ENCODE data around the gene MYMX.

Gene MYMX

DNA sequence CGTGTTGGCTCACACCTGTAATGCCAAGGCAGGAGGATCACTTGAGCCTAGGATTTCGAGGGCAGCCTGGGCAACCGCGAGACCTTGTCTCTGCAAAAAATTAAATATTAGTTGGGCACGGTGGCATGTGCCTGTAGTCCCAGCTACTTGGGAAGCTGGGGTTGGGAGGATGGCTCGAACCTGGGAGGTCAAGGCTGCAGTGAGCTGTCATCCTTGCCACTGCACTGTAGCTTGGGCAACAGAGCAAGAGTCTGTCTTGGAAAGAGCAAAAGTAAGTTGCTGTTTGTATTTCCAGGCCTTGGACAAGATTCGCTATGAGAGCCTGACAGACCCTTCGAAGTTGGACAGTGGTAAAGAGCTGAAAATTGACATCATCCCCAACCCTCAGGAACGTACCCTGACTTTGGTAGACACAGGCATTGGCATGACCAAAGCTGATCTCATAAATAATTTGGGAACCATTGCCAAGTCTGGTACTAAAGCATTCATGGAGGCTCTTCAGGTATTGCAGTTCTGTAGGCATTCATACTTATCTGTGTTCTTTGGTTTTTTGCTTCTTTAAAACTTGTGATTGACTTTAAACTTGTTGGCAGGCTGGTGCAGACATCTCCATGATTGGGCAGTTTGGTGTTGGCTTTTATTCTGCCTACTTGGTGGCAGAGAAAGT lies 32.5 kb downstream of the MYMX start:
- TF ChIP-seq, protein P1, sequence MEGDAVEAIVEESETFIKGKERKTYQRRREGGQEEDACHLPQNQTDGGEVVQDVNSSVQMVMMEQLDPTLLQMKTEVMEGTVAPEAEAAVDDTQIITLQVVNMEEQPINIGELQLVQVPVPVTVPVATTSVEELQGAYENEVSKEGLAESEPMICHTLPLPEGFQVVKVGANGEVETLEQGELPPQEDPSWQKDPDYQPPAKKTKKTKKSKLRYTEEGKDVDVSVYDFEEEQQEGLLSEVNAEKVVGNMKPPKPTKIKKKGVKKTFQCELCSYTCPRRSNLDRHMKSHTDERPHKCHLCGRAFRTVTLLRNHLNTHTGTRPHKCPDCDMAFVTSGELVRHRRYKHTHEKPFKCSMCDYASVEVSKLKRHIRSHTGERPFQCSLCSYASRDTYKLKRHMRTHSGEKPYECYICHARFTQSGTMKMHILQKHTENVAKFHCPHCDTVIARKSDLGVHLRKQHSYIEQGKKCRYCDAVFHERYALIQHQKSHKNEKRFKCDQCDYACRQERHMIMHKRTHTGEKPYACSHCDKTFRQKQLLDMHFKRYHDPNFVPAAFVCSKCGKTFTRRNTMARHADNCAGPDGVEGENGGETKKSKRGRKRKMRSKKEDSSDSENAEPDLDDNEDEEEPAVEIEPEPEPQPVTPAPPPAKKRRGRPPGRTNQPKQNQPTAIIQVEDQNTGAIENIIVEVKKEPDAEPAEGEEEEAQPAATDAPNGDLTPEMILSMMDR (IDR thresholded peaks at IDR 0.05; ENCODE audit: low read depth, low read length), result no peak
- peak overlapping the region; percentile 82 to 90 for H3K4me3 ChIP-seq (replicated peaks in 1 of 2; ENCODE audit: low read depth in 2 of 2, low read length in 2 of 2)
- no peak for DNase-seq (ENCODE audit: low read depth in 2 of 2)

DNA sequence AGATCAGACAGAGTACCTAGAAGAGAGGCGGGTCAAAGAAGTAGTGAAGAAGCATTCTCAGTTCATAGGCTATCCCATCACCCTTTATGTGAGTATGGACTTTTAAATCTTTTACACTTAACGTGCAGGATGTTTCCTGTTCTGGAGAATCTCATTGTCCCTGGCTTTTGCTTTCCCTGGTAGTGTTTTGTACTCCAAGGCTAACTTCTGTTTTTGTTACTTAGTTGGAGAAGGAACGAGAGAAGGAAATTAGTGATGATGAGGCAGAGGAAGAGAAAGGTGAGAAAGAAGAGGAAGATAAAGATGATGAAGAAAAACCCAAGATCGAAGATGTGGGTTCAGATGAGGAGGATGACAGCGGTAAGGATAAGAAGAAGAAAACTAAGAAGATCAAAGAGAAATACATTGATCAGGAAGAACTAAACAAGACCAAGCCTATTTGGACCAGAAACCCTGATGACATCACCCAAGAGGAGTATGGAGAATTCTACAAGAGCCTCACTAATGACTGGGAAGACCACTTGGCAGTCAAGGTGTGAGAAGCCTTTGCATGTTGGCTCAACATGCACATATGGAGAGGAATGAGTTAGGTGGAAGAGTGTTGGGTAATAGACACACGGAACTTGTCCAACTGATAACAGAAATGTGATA lies 33.5 kb downstream of the MYMX start:
- TF ChIP-seq, protein P1 (IDR thresholded peaks at IDR 0.05; ENCODE audit: low read depth, low read length), result no peak
- DNase-seq (ENCODE audit: low read depth in 2 of 2), result no peak
- H3K4me3 ChIP-seq (replicated peaks in 1 of 2; ENCODE audit: low read depth in 2 of 2, low read length in 2 of 2), result no peak overlapping the region

DNA sequence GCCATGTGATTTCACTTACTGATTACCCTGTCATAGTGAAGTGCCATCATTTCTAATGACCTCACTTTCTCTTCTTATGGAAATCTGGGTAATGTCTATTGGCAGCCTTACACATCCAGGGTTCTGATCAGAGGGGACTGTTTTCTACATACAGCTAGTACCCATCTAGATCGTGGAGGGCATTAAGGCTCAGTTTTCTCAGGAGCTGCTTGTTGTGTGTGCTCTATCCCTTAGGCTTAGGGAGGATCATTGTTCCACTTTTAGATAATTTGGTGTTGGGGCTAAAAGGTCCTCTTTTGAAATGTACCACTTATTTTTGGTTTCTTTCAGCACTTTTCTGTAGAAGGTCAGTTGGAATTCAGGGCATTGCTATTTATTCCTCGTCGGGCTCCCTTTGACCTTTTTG lies 34.0 kb downstream of the MYMX start:
- DNase-seq (ENCODE audit: low read depth in 2 of 2), result no peak
- TF ChIP-seq, protein P1 (IDR thresholded peaks at IDR 0.05; ENCODE audit: low read depth, low read length), result no peak

DNA sequence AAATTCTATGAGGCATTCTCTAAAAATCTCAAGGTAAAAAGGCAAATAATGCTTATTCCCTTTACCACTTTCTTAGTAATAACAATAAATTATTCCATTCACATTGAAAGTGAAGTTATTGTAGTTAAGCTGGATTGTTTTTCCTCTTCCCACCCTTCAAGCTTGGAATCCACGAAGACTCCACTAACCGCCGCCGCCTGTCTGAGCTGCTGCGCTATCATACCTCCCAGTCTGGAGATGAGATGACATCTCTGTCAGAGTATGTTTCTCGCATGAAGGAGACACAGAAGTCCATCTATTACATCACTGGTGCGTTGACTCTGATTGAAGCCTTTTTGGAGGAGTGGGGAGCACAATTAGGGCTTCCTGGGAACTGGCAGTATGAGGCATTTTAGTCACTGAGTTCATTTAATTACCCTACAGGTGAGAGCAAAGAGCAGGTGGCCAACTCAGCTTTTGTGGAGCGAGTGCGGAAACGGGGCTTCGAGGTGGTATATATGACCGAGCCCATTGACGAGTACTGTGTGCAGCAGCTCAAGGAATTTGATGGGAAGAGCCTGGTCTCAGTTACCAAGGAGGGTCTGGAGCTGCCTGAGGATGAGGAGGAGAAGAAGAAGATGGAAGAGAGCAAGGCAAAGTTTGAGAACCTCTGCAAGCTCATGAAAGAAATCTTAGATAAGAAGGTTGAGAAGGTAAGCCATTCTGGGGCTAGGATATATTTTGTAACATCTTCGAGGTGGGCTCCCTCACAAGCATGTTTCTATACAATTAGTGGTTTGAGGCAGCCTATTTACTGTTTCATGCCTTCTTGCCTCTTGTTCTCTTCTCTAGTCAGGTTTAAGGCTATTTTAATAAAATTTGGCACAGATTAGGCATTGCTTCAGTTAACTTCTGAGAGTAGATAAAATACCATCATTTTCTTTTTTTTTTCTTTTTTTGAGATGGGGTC lies 35.1 kb downstream of the MYMX start:
- no peak for DNase-seq (ENCODE audit: low read depth in 2 of 2)
- H3K4me3 ChIP-seq (replicated peaks in 1 of 2; ENCODE audit: low read depth in 2 of 2, low read length in 2 of 2), result no peak overlapping the region
- TF ChIP-seq, protein P1 (IDR thresholded peaks at IDR 0.05; ENCODE audit: low read depth, low read length), result no peak

More for the DNA sequence above, 34.0 kb downstream of the MYMX start:
- no peak overlapping the region for H3K4me3 ChIP-seq (replicated peaks in 1 of 2; ENCODE audit: low read depth in 2 of 2, low read length in 2 of 2)

DNA sequence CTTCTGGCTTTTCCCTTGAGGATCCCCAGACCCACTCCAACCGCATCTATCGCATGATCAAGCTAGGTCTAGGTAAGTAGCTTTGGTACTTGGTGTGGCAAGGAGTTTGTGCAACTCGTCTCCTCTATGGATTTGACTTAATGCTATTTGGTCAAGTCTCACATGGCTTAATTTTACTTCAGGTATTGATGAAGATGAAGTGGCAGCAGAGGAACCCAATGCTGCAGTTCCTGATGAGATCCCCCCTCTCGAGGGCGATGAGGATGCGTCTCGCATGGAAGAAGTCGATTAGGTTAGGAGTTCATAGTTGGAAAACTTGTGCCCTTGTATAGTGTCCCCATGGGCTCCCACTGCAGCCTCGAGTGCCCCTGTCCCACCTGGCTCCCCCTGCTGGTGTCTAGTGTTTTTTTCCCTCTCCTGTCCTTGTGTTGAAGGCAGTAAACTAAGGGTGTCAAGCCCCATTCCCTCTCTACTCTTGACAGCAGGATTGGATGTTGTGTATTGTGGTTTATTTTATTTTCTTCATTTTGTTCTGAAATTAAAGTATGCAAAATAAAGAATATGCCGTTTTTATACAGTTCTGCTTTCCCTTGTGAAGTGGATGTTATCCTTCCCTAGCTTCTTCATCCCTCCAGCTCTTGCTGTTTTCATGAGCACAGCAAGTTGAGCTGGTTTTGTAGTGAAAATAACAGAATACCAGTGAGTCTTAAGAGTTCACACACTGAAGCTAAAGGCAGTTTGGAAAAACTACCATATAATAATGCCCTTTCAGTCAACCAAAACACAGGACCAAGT lies 36.8 kb downstream of the MYMX start:
- no peak overlapping the region for H3K4me3 ChIP-seq (replicated peaks in 1 of 2; ENCODE audit: low read depth in 2 of 2, low read length in 2 of 2)
- DNase-seq (ENCODE audit: low read depth in 2 of 2), result peak; percentile 39 to 52
- TF ChIP-seq, protein P1 (IDR thresholded peaks at IDR 0.05; ENCODE audit: low read depth, low read length), result peak; percentile 43
